Measurements from ENCODE around the gene GPBP1L1. TPM values are rescaled to one million over a fixed set of nuclear protein-coding genes. Genes with fewer than 3 reads are reported as not detected.

The GPBP1L1 gene
- 86.4 and 112 TPM in 2 replicates for total RNA-seq

DNA sequence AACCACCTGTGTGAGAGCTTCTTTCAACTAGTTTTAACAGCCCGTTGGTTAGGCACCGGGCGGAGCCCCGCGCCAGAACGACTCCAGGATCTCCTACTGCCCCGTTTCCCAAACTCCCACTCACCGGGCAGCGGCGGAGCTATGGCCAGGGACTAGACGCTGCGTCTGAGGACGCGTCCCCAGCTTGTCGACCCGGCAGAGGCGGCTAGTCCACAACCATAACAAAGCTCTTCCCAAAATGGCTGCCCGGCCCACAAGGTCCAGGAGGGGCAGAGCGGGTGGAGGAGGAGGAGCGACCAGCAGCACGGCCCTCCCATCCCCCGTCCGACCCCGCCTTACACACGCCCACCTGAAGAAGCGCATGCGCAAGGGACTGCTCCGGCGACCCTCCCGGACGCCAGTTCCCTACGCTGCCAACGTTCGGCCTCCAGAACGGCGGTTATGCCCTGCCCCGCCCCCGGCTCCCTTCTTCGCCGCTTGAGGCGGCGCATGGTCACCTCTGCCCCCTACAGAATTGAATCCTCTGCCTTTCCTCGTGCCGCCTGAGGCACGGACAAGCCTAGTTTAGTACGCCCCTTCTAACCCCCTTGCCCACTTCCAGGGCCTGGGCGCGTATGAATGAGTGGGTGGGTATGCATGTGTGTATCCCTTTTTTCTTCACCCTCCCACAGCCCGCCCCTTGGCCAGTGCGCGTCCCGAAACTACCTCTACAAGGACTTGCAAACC lies at the start of gene GPBP1L1:
TSS of gene GPBP1L1 (minus strand) at position 246 of the 726 bp plus-strand sequence. CDS start 27,446 bp downstream, outside the sequence.

GRCh38 chr1:45687754-45688740 lies 1.7 kb upstream of the GPBP1L1 start, which contains the start of gene TMEM69:
Gene TMEM69 (plus strand): TSS chr1:45688181. CDS start chr1:45691069, 2,888 bp downstream.

DNA sequence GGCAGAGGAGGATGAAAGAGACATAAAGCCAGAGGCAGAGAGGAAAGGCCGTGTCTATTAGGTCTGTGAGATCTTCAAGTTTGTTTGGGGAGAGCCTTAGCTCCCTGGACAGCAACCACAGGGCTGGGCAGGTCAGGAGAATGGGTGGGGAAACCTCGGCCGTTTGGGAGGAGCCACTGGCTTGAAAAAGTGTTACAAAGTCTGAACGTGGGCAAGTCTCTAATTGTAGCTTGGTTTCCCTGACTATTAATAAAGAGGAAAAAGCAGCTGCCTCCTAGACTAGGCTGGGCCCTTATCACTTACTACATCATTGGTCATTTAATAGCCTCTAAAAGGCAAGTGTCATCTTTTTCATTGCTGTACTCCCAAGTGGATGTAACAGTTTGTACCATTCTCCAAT lies 62.4 kb downstream of the GPBP1L1 start, which contains the start of gene CCDC17:
TSS of gene CCDC17 (minus strand) at position 83 of the 400 bp plus-strand sequence. CDS start 145 bp downstream, outside the sequence.

GRCh38 chr1:45583666-45584350 lies 102.5 kb downstream of the GPBP1L1 start, which contains the start of gene NASP:
Gene NASP (plus strand): TSS chr1:45584041. CDS start chr1:45584147, 106 bp downstream.

Small RNA genes within 50 kb of the gene (small RNA-seq; reads per million reads assigned to genes)
- gene AL355480.1 (ENCODE audit: low replicate concordance) (not detected), gene AL355480.2 (ENCODE audit: low replicate concordance) (not detected), gene AL355480.3 (ENCODE audit: low replicate concordance) (not detected), gene AL355480.4 (ENCODE audit: low replicate concordance) (not detected)

Other genes with a start within 250 kb of the GPBP1L1 start
- 1.8 and 2.1 TPM in 2 replicates for gene TESK2, start 195.4 kb downstream of the GPBP1L1 start, total RNA-seq
- 3.1 and 6.1 TPM in 2 replicates for gene CCDC163, start 186.5 kb downstream of the GPBP1L1 start, total RNA-seq
- gene MMACHC, start 186.2 kb downstream of the GPBP1L1 start, total RNA-seq, result 4.4 and 7.3 TPM in 2 replicates
- gene PRDX1, start 164.6 kb downstream of the GPBP1L1 start, total RNA-seq, result 225 and 436 TPM in 2 replicates
- gene AKR1A1, start 135.7 kb downstream of the GPBP1L1 start, total RNA-seq, result 108 and 153 TPM in 2 replicates
- 25.4 and 51.8 TPM in 2 replicates for gene NASP, start 102.5 kb downstream of the GPBP1L1 start, total RNA-seq
- gene CCDC17, start 62.5 kb downstream of the GPBP1L1 start, total RNA-seq, result 1.1 and 1.4 TPM in 2 replicates
- 19.5 and 21.7 TPM in 2 replicates for gene TMEM69, start 1.6 kb upstream of the GPBP1L1 start, total RNA-seq
- gene IPP, start 64.1 kb upstream of the GPBP1L1 start, total RNA-seq, result 6.8 and 8.6 TPM in 2 replicates
- 19.5 and 38.8 TPM in 2 replicates for gene MAST2, start 117.1 kb upstream of the GPBP1L1 start, total RNA-seq

Measured in placental pericyte (primary cell).